GM19324 (cell line): ENCODE data around the gene LMOD3.

ENCODE experiments used
- ATAC-seq: cut with Tn5 transposase; IDR thresholded peaks from one replicate; pipeline ENCODE4 v1.9.1; 2021; ENCODE audit warnings: mild to moderate bottlenecking, moderate library complexity; ENCODE audit not compliant: unreplicated experiment, low FRiP score

LMOD3 gene

GRCh38 chr3:69126999-69127398 is 4.6 kb upstream of the LMOD3 start:
- ATAC-seq = no peak

GRCh38 chr3:69126216-69126615 is 3.8 kb upstream of the LMOD3 start:
- ATAC-seq = no peak

DNA sequence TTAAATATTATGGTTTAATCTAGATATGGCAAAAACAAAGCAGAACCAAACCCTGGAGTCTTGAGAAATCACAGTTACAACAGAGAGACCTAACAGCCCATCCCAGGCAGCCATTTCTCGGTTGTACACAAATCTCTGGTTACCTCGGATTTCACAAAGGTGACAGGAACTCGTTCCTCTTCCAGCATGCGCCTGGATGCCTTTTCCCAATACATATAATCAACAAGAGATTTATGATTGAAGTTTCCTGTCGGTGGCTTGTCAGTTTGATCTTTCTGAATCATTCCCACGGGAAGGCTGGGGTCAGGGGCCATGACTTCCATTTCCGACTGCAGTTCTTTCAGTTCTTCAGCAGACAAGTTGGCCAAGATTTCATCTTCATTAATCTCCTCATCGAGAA is 445 bp downstream of the LMOD3 start:
- ATAC-seq = no peak

GRCh38 chr3:69121513-69121912 is 882 bp downstream of the LMOD3 start:
- no peak for ATAC-seq

- ATAC-seq = no peak
Measured at GRCh38 chr3:69120879-69121464, 1.4 kb downstream of the LMOD3 start.

DNA sequence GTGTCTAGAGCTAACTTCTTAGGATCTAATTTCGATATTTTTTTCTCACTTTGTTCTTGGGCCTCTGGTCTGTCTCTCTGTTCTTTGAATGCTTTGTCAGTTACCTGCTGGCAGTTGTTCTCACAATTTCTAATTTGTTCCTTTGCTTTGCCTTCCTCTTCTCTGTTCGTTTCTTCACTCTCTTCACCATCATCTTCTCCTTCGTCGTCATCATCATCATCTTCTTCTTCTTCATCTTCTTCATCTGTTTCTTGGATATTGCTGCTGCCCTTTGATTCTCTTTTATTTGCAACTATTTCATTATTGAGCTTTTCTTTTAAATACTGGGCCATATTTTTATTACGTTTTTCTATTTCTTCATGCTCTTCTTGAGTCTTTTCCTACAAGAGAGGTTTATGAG is 2.7 kb downstream of the LMOD3 start:
- ATAC-seq = no peak

DNA sequence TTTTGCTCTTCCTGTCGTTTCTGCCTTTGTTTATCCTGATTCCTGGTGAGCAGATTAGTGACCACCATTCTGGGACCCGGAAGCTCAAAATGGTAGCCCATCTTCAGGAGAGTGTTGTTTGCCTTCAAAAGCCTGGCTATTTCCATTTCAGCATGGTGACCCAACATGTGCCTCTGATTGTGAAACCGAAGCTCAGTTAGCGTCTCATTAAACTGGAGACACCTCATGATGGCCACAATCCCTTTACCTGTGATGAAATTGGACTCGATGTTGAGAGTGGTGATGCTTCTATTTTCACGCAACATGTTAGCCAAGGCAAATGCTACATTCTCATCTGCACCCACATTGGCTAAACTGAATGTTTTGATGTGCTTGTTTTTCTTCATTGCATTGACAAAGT is 3.3 kb downstream of the LMOD3 start:
- no peak for ATAC-seq

- ATAC-seq = no peak
Measured at GRCh38 chr3:69118555-69118954, 3.8 kb downstream of the LMOD3 start.

DNA sequence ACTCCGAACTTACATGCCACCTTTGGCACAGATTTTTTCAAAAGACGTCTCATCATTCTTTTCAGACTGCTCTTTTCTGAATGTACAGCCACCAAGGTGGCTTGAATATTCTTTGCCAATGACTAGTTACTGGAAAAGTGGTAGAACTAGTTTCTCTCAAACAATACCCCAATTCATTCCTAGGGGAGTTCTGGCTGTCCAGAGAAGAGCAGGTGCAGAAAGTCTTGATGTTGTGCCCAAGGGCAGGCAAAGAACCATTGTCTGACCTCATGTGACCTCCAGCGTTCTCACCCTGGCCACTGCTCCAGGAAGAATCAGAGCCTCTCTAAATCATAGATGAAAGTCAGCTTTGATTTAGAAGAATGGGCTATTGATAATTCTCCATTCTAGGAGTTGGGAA is 5.5 kb downstream of the LMOD3 start:
- ATAC-seq = no peak

DNA sequence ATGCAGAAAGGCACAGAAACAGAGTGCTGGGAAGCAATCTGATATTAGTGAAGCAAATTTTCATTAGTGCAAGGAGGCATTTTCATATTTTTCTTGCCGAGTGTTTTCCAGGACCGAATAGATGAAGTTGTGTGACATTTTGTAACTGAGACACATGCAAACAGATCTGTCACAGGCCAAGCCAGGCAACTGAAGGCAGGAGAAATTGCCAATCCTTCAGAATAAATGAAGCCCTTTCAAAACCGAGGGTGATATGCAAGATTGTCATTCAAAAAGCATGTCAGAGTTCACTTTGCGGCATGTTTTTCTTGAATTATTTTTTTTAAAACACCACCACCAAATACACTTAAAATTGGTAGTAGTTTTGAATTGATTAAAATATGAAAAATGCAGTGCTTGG is 6.2 kb downstream of the LMOD3 start:
- ATAC-seq = no peak

- ATAC-seq = no peak
Measured at GRCh38 chr3:69115731-69116130, 6.7 kb downstream of the LMOD3 start.

GRCh38 chr3:69113536-69113935 is 8.9 kb downstream of the LMOD3 start:
- no peak for ATAC-seq

DNA sequence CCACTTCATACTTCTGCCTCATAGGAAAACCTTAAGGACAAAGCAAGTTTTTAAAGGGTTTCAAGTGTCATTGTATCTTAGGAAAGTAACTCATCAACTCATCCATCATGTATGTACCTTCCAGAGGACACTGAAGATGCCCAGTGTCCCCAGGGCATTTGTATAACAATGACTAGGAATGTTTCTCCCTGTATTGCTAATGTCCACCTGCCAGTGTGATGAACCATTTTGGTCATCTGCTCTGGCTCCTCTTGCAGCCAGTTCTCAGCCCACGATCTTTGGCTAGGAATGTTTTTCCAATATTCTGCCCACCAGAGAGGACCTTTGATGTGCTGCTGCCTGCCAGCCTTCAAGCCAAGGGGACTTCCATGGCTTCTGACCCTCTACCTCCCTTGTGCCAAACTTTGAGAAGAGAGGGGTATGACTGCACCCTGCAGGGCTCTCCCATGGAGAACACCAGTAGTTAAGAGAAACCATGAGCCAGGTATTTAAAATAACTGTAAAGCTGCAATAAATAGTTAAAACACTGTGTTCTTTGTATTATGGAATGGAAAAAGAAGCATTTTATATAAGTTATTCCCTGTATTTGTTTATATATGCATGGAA is 11.4 kb downstream of the LMOD3 start:
- ATAC-seq = no peak

GRCh38 chr3:69108811-69109210 is 13.6 kb downstream of the LMOD3 start:
- ATAC-seq = no peak

DNA sequence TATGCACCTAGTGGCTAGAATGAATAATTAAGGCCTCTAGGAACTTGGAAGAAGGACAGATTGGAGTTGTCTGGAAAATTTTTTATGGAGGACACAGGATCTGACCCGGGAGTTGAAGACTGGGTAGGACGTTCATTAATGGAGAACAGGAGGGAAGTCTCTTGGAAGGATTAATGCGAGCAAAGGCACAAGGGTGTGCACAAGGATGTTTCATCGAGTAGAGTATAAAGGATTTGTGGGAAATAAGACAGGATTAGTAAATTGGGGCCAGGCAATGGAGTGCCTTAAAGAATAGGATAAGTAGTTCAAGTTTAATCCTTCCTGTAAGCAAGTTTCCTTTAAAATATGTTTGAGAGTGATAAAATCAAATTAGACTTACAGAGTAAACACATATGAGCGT is 14.6 kb downstream of the LMOD3 start:
- no peak for ATAC-seq

- ATAC-seq = no peak
Measured at GRCh38 chr3:69105320-69105719, 17.1 kb downstream of the LMOD3 start.

DNA sequence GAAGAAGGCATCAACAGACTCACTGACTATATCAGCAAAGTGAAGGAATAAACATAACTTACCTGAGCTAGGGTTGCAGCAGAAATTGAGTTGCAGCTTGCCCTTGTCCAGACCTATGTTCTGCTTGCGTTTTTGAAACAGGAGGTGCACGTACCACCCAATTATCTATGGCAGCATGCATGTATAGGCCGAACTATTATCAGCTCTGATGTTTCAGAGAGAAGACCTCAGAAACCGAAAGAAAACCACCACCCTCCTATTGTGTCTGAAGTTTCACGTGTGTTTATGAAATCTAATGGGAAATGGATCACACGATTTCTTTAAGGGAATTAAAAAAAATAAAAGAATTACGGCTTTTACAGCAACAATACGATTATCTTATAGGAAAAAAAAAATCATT is 17.8 kb downstream of the LMOD3 start:
- ATAC-seq = no peak

GRCh38 chr3:69103123-69103522 is 19.3 kb downstream of the LMOD3 start:
- no peak for ATAC-seq

DNA sequence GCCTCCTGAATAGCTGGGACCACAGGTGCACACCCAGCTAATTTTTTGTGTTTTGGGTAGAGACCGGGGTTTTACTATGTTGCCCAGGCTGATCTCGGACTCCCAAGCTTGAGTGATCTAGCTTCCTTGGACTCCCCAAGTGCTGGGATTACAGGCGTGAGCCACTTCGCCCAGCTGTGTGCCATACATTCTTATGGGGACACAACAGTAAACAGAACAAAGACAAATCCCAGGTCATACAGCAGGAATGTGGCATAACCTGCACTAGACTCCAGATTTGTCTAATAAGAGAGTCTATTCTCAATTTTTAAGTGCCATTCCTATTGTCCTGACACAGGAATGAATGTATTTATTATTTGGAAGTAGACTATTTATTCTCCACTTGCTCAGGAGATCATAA is 20.0 kb downstream of the LMOD3 start:
- ATAC-seq = no peak

DNA sequence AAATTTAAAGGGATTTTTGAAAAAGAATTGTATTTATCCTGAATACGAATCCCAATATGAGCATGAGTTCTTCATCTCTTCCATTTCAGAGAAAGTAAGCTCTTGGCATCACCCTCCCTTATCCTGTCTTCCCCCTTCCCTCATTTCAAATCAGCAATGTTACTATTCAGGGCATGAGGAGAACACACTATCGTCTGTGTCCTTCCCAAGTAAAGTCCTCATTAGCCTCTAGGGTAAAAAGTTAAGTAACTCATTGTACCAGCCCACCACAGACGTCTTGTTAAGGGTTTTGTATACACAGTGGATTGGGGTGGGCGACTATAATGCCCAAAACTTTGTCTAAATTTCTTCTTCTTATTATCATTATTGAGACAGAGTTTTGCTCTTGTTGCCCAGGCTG is 22.8 kb downstream of the LMOD3 start:
- no peak for ATAC-seq

DNA sequence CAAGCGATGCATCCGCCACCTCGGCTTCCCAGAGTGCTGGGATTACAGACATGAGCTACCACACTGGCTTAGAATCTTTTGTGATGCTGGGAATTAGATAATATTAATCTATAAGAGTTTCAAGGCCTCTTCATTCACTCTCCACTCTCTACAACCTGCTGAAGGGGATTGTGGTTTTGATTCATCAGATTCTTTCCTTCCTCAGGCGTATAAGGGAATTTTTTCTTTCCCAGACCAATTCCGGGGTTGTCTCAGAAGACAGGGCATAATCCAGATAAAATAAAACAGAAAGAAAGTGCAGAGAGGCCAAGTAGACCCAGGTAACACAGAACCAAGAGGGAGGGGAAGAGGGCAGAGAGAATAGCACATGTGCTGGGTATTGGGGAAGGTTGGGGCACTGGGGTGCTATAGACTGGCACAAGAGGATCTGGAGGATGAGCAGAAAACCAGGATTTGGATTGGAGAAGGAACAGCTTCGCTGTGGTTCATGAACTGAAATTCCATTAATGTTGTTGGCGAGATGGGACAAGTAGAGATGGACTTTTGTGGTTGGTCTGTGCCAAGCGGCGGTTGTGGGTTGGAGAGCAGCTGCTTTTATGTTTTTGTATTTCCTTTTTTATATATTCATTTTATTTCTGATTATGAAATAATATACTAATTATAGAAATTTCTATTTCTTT is 24.8 kb downstream of the LMOD3 start:
- no peak for ATAC-seq

- ATAC-seq = no peak
Measured at GRCh38 chr3:69096299-69096698, 26.1 kb downstream of the LMOD3 start.
